GM18502 (cell line): ENCODE data around the gene CELSR2.

ENCODE experiments used
- ATAC-seq: cut with Tn5 transposase; IDR thresholded peaks from one replicate; pipeline ENCODE4 v1.9.1; 2021; ENCODE audit warnings: mild to moderate bottlenecking; ENCODE audit not compliant: unreplicated experiment, poor library complexity

Gene CELSR2

DNA sequence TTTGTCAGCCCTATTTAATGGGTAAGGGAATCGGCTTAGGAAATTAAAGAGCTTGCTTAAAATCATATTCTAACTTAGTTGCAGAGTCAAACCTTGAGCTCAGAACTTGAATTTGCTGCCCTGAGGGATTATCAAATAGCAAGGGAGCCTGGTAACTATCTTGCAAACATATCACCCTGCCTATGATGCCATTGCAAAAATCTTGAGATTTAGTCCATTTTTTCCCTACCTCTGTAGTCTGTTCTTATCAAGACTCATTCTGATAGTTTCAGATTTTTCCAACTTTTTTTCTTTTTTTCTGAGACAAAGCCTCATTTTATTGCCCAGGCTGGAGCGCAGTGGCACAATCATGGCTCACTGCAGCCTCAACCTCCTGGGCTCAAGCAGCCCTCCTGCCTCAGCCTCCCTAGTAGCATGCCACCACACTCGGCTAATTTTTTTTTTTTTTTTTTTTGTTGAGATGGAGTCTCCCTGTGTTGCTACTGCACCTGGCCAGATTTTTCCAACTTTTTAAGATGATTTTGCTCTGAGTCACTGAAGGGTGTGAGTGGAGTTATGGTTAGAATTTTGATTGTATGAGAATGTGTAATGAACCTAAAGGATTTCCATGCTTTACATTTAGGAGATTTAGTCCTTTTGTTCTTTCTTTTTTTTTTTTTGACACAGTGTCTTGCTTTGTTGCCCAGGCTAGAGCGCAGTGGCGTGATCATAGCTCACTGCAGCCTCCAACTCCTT, 23.5 kb upstream of the CELSR2 start:
- no peak for ATAC-seq

GRCh38 chr1:109228167-109228566, 21.2 kb upstream of the CELSR2 start:
- ATAC-seq, result no peak

GRCh38 chr1:109229531-109230127, 19.7 kb upstream of the CELSR2 start:
- no peak for ATAC-seq

GRCh38 chr1:109231066-109231465, 18.3 kb upstream of the CELSR2 start:
- no peak for ATAC-seq

DNA sequence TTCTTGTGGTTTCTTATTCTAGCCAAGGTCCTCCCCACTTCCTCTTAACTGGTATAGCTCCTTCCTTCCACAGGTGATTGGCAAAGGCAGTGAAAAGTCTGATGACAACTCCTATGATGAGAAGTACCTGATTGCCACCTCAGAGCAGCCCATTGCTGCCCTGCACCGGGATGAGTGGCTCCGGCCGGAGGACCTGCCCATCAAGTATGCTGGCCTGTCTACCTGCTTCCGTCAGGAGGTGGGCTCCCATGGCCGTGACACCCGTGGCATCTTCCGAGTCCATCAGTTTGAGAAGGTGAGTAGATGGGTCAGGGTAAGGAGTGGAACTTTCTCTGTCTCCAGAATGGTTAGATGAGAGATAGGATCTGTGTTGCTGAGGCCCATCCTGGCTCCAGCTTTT, 14.2 kb upstream of the CELSR2 start:
- no peak for ATAC-seq

DNA sequence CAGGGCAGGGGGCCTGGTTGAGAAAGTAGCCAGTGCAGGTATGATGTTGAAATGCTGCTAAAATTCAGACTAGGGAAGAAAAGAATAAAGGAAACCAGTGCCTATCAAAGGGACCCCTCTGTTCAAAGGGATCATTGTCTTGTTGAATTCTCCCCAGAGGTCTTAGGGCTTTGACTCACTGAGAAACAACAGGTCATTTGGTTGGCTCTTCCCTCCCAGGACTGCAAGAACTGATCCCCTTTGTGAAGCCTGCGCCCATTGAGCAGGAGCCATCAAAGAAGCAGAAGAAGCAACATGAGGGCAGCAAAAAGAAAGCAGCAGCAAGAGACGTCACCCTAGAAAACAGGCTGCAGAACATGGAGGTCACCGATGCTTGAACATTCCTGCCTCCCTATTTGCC, 11.8 kb upstream of the CELSR2 start:
- no peak for ATAC-seq

DNA sequence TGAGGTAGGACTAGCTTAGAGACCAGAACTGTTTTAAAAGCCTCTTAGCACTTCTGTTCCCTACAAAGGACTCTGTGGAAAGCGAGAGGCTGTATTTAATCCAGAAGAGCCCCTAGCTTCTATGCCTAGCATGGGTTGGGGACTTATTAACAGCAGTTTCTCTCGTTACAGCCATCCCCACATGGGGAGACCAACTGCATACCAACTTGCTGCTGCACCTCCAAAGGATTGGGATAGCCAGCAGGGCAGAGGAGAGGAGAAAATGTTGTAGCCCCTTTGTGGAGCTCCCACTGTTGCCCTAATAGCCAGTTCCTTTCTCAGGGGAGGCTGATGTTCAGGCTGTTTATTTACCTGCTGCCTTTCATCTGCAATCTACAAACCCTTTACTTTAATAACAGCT, 11.0 kb upstream of the CELSR2 start:
- no peak for ATAC-seq

- ATAC-seq, result no peak
Measured at GRCh38 chr1:109239047-109239408, 10.3 kb upstream of the CELSR2 start.

DNA sequence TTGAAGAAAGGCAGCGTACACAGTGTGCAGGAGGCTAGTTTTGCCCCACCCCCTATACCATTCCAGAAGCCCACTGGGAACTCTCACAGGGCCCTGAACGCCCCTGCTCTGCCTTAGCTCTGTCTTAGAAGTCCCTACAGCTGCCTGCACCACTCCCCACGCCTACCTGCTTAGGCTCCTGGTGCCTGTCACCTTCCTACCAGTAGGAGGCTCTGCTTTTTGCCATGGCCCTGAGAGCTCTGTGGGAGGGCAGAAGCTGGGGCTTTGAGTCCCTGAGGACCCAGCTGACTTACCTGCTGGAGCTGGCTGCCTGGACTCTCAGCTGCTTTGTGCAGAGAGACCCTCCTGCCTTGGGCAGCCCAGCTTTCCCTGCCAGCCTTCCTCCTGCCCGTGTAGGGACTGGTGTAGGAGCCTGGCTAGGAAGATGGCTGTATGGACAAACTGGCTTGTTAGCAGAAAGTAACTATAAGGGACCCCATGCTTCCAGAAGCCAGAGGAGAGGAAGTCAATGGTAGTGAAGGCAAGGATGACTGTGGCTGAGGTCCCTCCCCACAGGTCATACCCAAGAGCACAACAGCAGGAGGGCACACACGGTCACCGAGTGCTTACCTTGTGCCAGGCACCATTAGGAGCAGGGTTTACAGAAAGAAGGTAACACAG, 9.8 kb upstream of the CELSR2 start:
- ATAC-seq, result peak; percentile 50

GRCh38 chr1:109240158-109241152, 8.9 kb upstream of the CELSR2 start:
- no peak for ATAC-seq

GRCh38 chr1:109241344-109241743, 8.0 kb upstream of the CELSR2 start:
- no peak for ATAC-seq

DNA sequence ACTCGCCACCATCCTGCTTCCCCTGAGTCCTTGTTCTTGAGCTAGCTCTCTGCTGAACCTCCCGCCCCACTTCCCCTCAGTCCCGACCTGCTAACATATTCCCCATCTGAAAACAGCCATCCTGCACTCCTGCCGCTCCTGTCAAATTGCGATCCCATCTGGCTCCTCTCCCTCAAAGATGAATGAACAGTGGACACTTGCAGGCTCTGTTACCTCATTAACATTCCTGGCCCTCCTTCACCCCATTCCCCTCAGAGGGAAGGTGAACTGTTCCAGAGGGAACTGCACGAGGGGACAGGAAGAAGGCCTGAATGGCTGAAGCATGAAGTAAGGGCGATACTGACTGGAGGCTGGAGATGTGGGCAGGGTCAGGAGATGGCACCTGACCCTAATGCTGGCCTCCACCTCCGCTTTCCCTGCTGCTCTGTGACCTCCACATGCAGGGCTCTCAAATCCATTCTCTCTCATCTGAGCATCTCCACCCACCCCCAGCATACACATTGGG, 7.4 kb upstream of the CELSR2 start:
- ATAC-seq, result no peak

- no peak for ATAC-seq
Measured at GRCh38 chr1:109242387-109242786, 7.0 kb upstream of the CELSR2 start.

GRCh38 chr1:109243221-109243620, 6.1 kb upstream of the CELSR2 start:
- ATAC-seq, result no peak

GRCh38 chr1:109243860-109244552, 5.3 kb upstream of the CELSR2 start:
- no peak for ATAC-seq

- no peak for ATAC-seq
Measured at GRCh38 chr1:109246141-109246551, 3.2 kb upstream of the CELSR2 start.

GRCh38 chr1:109247401-109248365, 1.7 kb upstream of the CELSR2 start:
- ATAC-seq, result no peak

GRCh38 chr1:109248444-109248796, 919 bp upstream of the CELSR2 start:
- ATAC-seq, result no peak
